ENCODE data around the gene MDFIC2. TPM values are rescaled to one million over a fixed set of nuclear protein-coding genes. Genes with fewer than 3 reads are reported as not detected.

Gene MDFIC2
- total and polyA plus RNA-seq, 3 donors from 2014 or later = not detected

- intact Hi-C loops (cut with DNase I; ENCODE audit: low total_unique reads) = no loop called here
- no peak for TF ChIP-seq POLR2A (IDR thresholded peaks at IDR 0.05)
- no peak for TF ChIP-seq CTCF (IDR thresholded peaks at IDR 0.05)
- H3K27ac ChIP-seq = no peak overlapping the region
- DNase-seq = no peak
- no peaks in the 10 kb centered on the region for H3K4me1 ChIP-seq
- no peaks in the 10 kb centered on the region for H3K36me3 ChIP-seq (ENCODE audit: low read depth, missing control alignments)
- H3K27me3 ChIP-seq = no peaks in the 10 kb centered on the region
- 84 to 94% methylated on average over 1 of the region's 1 CpG for WGBS, 2 donors
- no peak overlapping the region for H3K4me3 ChIP-seq
- H3K9me3 ChIP-seq = no peaks in the 10 kb centered on the region
Measured at GRCh38 chr3:70156808-70157207, 155.6 kb downstream of the MDFIC2 start.

- Histone ChIP-seq H3K4me3 (no peak overlapping the region), H3K9me3 (no peaks in the 10 kb centered on the region), H3K27ac (no peak overlapping the region), H3K36me3 (ENCODE audit: low read depth, missing control alignments) (no peaks in the 10 kb centered on the region), H3K4me1 (no peaks in the 10 kb centered on the region), H3K27me3 (no peaks in the 10 kb centered on the region)
- DNase-seq = no peak
- WGBS, 2 donors = 77 to 80% methylated on average over 3 of the region's 3 CpGs
- TF ChIP-seq CTCF (IDR thresholded peaks at IDR 0.05) (no peak), POLR2A (IDR thresholded peaks at IDR 0.05) (no peak)
- intact Hi-C loops (cut with DNase I; ENCODE audit: low total_unique reads) = no loop called here
Measured at GRCh38 chr3:70150599-70150998, 161.8 kb downstream of the MDFIC2 start.

- H3K27ac ChIP-seq = no peak overlapping the region
- intact Hi-C loops (cut with DNase I; ENCODE audit: low total_unique reads) = no loop called here
- H3K4me1 ChIP-seq = no peaks in the 10 kb centered on the region
- WGBS, 2 donors = 74 to 82% methylated on average over 4 of the region's 4 CpGs
- DNase-seq = no peak
- no peak overlapping the region for H3K4me3 ChIP-seq
- no peaks in the 10 kb centered on the region for H3K9me3 ChIP-seq
- no peaks in the 10 kb centered on the region for H3K27me3 ChIP-seq
- no peak for TF ChIP-seq POLR2A (IDR thresholded peaks at IDR 0.05)
- TF ChIP-seq CTCF (IDR thresholded peaks at IDR 0.05) = no peak
- H3K36me3 ChIP-seq (ENCODE audit: low read depth, missing control alignments) = no peaks in the 10 kb centered on the region
Measured at GRCh38 chr3:70149714-70150400, 162.6 kb downstream of the MDFIC2 start.

Measured in testis (tissue), 3 donors.